ENCODE data around the gene SEC22C. TPM values are rescaled to one million over a fixed set of nuclear protein-coding genes. Genes with fewer than 3 reads are reported as not detected.

The SEC22C gene
- polyA plus RNA-seq, 1 donor (not counting 4 experiments of a cell fraction or from before 2014, with no cell fraction given), result 58.4 TPM

DNA sequence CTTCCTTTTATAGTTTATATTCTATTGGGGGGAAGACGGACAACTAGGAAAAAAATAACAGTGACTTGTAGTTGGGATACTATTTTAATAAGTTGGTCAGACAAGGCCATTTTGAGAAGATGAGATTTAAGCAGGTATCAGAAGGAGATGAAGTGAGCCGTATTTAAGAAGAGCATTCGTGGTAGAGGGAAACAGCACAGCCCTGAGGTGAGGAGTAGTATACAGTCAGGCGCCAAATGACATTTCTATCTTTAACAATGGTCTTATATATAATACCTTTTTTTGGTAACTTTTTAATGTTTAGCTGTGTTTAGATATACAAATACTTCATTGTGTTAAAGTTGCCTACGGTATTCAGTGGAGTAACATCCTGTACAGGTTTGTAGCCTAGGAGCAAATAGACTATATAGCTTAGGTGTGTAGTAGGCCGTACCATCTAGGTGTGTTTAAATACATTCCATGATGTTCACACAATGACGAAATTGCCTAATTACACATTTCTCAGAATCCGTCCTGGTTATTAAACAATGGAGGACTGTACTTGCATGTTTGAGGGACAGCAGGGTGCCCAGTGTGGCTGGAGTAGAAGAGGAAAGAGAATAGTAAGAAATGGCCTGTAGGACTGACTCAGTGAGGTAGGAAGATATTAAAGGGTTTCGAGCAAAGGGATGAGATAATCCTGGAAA lies 20.3 kb upstream of the SEC22C start:
- no peak for FAIRE-seq
- dilution Hi-C loops (cut with MboI; ENCODE audit: extremely low pct_ligation_motif_present, low sequenced_read_pairs), result no loop called here
- Histone ChIP-seq H3K27ac (ENCODE audit: control insufficient read depth, insufficient read depth, low read length) (peak overlapping the region; percentile 83), H3K4me2 (ENCODE audit: control insufficient read depth, extremely low read depth, insufficient read depth, low read depth, low read length) (peak overlapping the region; percentile 95), H3K9me1 (ENCODE audit: control insufficient read depth, extremely low read depth, insufficient read depth, low read length) (no peaks in the 10 kb centered on the region), H3K79me2 (ENCODE audit: control insufficient read depth, insufficient read depth, low read length) (peaks cover 60% of the 10 kb centered on the region), H3K27me3 (ENCODE audit: control insufficient read depth, extremely low read depth, insufficient read depth, low read length) (no peaks in the 10 kb centered on the region), H2AFZ (ENCODE audit: control insufficient read depth, low read length) (no peak overlapping the region), H3K36me3 (ENCODE audit: control insufficient read depth in 2 of 2, extremely low read depth in 1 of 2, insufficient read depth in 2 of 2, low read length in 2 of 2) (peaks cover 0 to 6% of the 10 kb centered on the region in 2 experiments), H3K9ac (ENCODE audit: control insufficient read depth, extremely low read depth, insufficient read depth, low read length) (peak overlapping the region; percentile 94), H3K9me3 (ENCODE audit: control insufficient read depth, low read depth, low read length) (no peaks in the 10 kb centered on the region), H3K4me1 (ENCODE audit: control insufficient read depth, extremely low read depth, insufficient read depth, low read length) (peaks cover 25% of the 10 kb centered on the region), H3K4me3 (ENCODE audit: control insufficient read depth in 2 of 3, extremely low read depth in 1 of 3, insufficient read depth in 2 of 3, low read depth in 1 of 3, low read length in 3 of 3) (peak overlapping the region; percentile 72 to 98 (median 93)), H4K20me1 (ENCODE audit: control insufficient read depth, extremely low read depth, insufficient read depth, low read length) (peaks cover 4% of the 10 kb centered on the region)
- TF ChIP-seq EZH2 (IDR thresholded peaks at IDR 0.05; ENCODE audit: low read length), result no peak
- TF ChIP-seq, protein P1, sequence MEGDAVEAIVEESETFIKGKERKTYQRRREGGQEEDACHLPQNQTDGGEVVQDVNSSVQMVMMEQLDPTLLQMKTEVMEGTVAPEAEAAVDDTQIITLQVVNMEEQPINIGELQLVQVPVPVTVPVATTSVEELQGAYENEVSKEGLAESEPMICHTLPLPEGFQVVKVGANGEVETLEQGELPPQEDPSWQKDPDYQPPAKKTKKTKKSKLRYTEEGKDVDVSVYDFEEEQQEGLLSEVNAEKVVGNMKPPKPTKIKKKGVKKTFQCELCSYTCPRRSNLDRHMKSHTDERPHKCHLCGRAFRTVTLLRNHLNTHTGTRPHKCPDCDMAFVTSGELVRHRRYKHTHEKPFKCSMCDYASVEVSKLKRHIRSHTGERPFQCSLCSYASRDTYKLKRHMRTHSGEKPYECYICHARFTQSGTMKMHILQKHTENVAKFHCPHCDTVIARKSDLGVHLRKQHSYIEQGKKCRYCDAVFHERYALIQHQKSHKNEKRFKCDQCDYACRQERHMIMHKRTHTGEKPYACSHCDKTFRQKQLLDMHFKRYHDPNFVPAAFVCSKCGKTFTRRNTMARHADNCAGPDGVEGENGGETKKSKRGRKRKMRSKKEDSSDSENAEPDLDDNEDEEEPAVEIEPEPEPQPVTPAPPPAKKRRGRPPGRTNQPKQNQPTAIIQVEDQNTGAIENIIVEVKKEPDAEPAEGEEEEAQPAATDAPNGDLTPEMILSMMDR (optimal IDR thresholded peaks at IDR 0.05 in 1 of 3, IDR thresholded peaks at IDR 0.05 in 1 of 3, conservative IDR thresholded peaks at IDR 0.05 in 1 of 3; ENCODE audit: extremely low read depth in 1 of 3, insufficient read depth in 2 of 3, low read length in 3 of 3), result peak in 2 of 3 experiments; percentile 8 to 31
- DNase-seq (ENCODE audit: low read depth, low spot score), result no peak

DNA sequence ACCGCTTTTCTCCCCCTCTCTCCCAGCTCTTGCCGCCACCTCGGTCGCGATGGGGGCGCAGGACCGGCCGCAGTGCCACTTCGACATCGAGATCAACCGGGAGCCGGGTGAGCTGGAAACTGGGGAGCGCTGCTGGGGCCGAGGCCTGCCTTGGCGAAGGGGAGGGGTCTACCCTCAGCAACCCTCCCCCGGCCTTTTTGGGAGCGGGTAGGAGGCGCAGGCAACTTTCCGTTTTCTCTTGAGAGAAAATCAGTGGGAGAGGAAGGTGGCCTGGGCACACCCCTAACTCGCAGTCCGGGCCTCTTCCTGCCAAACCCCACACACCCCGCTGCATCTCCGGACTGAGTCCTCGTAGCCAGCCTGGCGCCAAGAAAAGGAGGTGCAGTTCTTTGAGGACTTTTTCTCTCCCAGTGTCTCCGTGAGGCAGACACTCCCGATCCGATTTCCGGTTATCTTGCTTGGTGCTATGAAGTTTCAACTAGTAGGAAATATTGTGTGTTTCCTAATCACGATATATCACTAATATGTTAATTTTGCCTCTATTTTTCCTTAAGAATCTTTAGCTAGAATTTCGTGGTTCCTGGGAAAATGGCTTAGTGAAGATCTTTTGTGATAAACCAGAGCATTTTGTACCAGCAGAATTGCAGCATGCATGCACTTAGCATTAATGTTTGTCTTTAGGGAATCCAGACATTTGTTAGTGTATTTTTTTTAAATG lies 19.4 kb upstream of the SEC22C start:
- Histone ChIP-seq H3K4me3 (ENCODE audit: control insufficient read depth in 2 of 3, extremely low read depth in 1 of 3, insufficient read depth in 2 of 3, low read depth in 1 of 3, low read length in 3 of 3) (peak overlapping the region; percentile 72 to 98 (median 93)), H3K79me2 (ENCODE audit: control insufficient read depth, insufficient read depth, low read length) (peaks cover 52% of the 10 kb centered on the region), H3K36me3 (ENCODE audit: control insufficient read depth in 2 of 2, extremely low read depth in 1 of 2, insufficient read depth in 2 of 2, low read length in 2 of 2) (peaks cover 0 to 6% of the 10 kb centered on the region in 2 experiments), H3K27me3 (ENCODE audit: control insufficient read depth, extremely low read depth, insufficient read depth, low read length) (no peaks in the 10 kb centered on the region), H4K20me1 (ENCODE audit: control insufficient read depth, extremely low read depth, insufficient read depth, low read length) (peaks cover 4% of the 10 kb centered on the region), H2AFZ (ENCODE audit: control insufficient read depth, low read length) (peak overlapping the region; percentile 76), H3K9ac (ENCODE audit: control insufficient read depth, extremely low read depth, insufficient read depth, low read length) (peak overlapping the region; percentile 94), H3K9me3 (ENCODE audit: control insufficient read depth, low read depth, low read length) (no peaks in the 10 kb centered on the region), H3K9me1 (ENCODE audit: control insufficient read depth, extremely low read depth, insufficient read depth, low read length) (no peaks in the 10 kb centered on the region), H3K27ac (ENCODE audit: control insufficient read depth, insufficient read depth, low read length) (peak overlapping the region; percentile 83), H3K4me1 (ENCODE audit: control insufficient read depth, extremely low read depth, insufficient read depth, low read length) (peaks cover 25% of the 10 kb centered on the region), H3K4me2 (ENCODE audit: control insufficient read depth, extremely low read depth, insufficient read depth, low read depth, low read length) (peak overlapping the region; percentile 95)
- FAIRE-seq, result no peak
- no peak for TF ChIP-seq EZH2 (IDR thresholded peaks at IDR 0.05; ENCODE audit: low read length)
- TF ChIP-seq, protein P1 (optimal IDR thresholded peaks at IDR 0.05 in 1 of 3, IDR thresholded peaks at IDR 0.05 in 1 of 3, conservative IDR thresholded peaks at IDR 0.05 in 1 of 3; ENCODE audit: extremely low read depth in 1 of 3, insufficient read depth in 2 of 3, low read length in 3 of 3), result peak in 2 of 3 experiments; percentile 25 to 30
- DNase-seq (ENCODE audit: low read depth, low spot score), result no peak
- dilution Hi-C loops (cut with MboI; ENCODE audit: extremely low pct_ligation_motif_present, low sequenced_read_pairs), result no loop called here

All from keratinocyte (primary cell).